ENCODE measurements around the gene RALGAPA2. TPM values are rescaled to one million over a fixed set of nuclear protein-coding genes. Genes with fewer than 3 reads are reported as not detected.

RALGAPA2 gene
- polyA plus RNA-seq, 1 donor from 2014 or later: 21.8 TPM

- Histone ChIP-seq H3K9ac (ENCODE audit: low read length) (peak overlapping the region; percentile 57), H3K79me2 (replicated peaks; ENCODE audit: insufficient read depth, low read length) (no peaks in the 10 kb centered on the region), H2AFZ (ENCODE audit: low read depth, low read length) (no peak overlapping the region), H4K20me1 (ENCODE audit: insufficient read depth) (no peaks in the 10 kb centered on the region), H3K36me3 (ENCODE audit: insufficient read depth, low read length) (no peaks in the 10 kb centered on the region), H3F3A (ENCODE audit: insufficient read depth, low read length, poor library complexity, severe bottlenecking) (no peaks in the 10 kb centered on the region), H3K4me3 (ENCODE audit: low read length) (peak overlapping the region; percentile 50), H3K27me3 (ENCODE audit: insufficient read depth, low read depth, low read length) (no peaks in the 10 kb centered on the region), H3K9me2 (ENCODE audit: insufficient read depth, low read length) (no peaks in the 10 kb centered on the region), H3K4me2 (ENCODE audit: low read length) (no peak overlapping the region), H3K9me3 (ENCODE audit: low read length) (no peaks in the 10 kb centered on the region), H3K27ac (ENCODE audit: low read length) (peak overlapping the region; percentile 62)
- TF ChIP-seq, protein P1, sequence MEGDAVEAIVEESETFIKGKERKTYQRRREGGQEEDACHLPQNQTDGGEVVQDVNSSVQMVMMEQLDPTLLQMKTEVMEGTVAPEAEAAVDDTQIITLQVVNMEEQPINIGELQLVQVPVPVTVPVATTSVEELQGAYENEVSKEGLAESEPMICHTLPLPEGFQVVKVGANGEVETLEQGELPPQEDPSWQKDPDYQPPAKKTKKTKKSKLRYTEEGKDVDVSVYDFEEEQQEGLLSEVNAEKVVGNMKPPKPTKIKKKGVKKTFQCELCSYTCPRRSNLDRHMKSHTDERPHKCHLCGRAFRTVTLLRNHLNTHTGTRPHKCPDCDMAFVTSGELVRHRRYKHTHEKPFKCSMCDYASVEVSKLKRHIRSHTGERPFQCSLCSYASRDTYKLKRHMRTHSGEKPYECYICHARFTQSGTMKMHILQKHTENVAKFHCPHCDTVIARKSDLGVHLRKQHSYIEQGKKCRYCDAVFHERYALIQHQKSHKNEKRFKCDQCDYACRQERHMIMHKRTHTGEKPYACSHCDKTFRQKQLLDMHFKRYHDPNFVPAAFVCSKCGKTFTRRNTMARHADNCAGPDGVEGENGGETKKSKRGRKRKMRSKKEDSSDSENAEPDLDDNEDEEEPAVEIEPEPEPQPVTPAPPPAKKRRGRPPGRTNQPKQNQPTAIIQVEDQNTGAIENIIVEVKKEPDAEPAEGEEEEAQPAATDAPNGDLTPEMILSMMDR (IDR thresholded peaks at IDR 0.05; ENCODE audit: poor library complexity, severe bottlenecking): no peak
- TF ChIP-seq MXI1 (conservative IDR thresholded peaks at IDR 0.05; ENCODE audit: poor library complexity, severe bottlenecking) (no peak), EZH2 (IDR thresholded peaks at IDR 0.05; ENCODE audit: borderline replicate concordance, insufficient read depth, low read length, poor library complexity, severe bottlenecking) (no peak), TAF1 (IDR thresholded peaks at IDR 0.05; ENCODE audit: low read depth) (no peak), EP300 (conservative IDR thresholded peaks at IDR 0.05; ENCODE audit: poor library complexity, severe bottlenecking) (no peak), POLR2AphosphoS5 (IDR thresholded peaks at IDR 0.05) (no peak), SMC3 (conservative IDR thresholded peaks at IDR 0.05; ENCODE audit: poor library complexity) (no peak), RAD21 (conservative IDR thresholded peaks at IDR 0.05) (no peak)
- TF ChIP-seq, protein P2, sequence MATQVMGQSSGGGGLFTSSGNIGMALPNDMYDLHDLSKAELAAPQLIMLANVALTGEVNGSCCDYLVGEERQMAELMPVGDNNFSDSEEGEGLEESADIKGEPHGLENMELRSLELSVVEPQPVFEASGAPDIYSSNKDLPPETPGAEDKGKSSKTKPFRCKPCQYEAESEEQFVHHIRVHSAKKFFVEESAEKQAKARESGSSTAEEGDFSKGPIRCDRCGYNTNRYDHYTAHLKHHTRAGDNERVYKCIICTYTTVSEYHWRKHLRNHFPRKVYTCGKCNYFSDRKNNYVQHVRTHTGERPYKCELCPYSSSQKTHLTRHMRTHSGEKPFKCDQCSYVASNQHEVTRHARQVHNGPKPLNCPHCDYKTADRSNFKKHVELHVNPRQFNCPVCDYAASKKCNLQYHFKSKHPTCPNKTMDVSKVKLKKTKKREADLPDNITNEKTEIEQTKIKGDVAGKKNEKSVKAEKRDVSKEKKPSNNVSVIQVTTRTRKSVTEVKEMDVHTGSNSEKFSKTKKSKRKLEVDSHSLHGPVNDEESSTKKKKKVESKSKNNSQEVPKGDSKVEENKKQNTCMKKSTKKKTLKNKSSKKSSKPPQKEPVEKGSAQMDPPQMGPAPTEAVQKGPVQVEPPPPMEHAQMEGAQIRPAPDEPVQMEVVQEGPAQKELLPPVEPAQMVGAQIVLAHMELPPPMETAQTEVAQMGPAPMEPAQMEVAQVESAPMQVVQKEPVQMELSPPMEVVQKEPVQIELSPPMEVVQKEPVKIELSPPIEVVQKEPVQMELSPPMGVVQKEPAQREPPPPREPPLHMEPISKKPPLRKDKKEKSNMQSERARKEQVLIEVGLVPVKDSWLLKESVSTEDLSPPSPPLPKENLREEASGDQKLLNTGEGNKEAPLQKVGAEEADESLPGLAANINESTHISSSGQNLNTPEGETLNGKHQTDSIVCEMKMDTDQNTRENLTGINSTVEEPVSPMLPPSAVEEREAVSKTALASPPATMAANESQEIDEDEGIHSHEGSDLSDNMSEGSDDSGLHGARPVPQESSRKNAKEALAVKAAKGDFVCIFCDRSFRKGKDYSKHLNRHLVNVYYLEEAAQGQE (IDR thresholded peaks at IDR 0.05; ENCODE audit: borderline replicate concordance): no peak
Observed at GRCh38 chr20:20491784-20492264, 220.6 kb downstream of the RALGAPA2 start.

DNA sequence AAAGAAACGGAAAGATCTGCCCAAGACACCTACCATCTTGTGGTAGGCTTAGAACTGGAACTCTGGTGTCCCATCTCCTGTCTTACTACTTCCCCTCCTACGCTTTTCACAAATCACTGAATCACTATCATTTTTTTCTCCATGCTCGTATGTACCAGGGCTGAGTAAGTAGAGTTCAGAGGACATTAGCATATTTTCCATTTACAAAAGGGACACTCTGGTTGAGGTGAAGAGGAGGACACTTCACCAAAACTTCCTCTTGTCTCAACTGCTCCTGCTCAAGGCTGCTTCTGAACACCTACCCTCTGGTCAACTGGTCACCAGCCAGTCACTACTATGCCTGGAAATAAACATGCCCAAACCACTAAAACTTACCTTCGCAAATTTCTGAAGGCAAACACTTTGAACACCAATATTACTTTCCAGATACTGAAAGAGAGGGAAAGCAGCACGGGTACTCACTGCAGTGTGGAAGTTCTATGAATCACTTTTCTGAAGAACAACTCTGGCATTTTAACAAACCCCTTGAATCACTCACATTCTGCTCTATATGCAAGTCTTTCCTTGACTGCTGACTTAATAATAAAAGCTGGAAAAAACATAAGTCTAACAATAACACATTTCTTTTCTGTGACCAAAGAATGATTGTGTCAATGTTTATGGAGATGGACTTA is 221.2 kb downstream of the RALGAPA2 start:
- no peak overlapping the region for H3K4me3 ChIP-seq (ENCODE audit: low read length)
- H3K9ac ChIP-seq (ENCODE audit: low read length): no peak overlapping the region
- no peaks in the 10 kb centered on the region for H3K79me2 ChIP-seq (replicated peaks; ENCODE audit: insufficient read depth, low read length)
- TF ChIP-seq MXI1 (conservative IDR thresholded peaks at IDR 0.05; ENCODE audit: poor library complexity, severe bottlenecking) (no peak), RAD21 (conservative IDR thresholded peaks at IDR 0.05) (no peak), EZH2 (IDR thresholded peaks at IDR 0.05; ENCODE audit: borderline replicate concordance, insufficient read depth, low read length, poor library complexity, severe bottlenecking) (no peak), EP300 (conservative IDR thresholded peaks at IDR 0.05; ENCODE audit: poor library complexity, severe bottlenecking) (no peak), POLR2AphosphoS5 (IDR thresholded peaks at IDR 0.05) (no peak), SMC3 (conservative IDR thresholded peaks at IDR 0.05; ENCODE audit: poor library complexity) (no peak), TAF1 (IDR thresholded peaks at IDR 0.05; ENCODE audit: low read depth) (no peak)
- TF ChIP-seq, protein P1 (IDR thresholded peaks at IDR 0.05; ENCODE audit: poor library complexity, severe bottlenecking): no peak
- TF ChIP-seq, protein P2 (IDR thresholded peaks at IDR 0.05; ENCODE audit: borderline replicate concordance): no peak
- no peaks in the 10 kb centered on the region for H3K9me3 ChIP-seq (ENCODE audit: low read length)
- H4K20me1 ChIP-seq (ENCODE audit: insufficient read depth): no peaks in the 10 kb centered on the region
- no peaks in the 10 kb centered on the region for H3K36me3 ChIP-seq (ENCODE audit: insufficient read depth, low read length)
- no peaks in the 10 kb centered on the region for H3F3A ChIP-seq (ENCODE audit: insufficient read depth, low read length, poor library complexity, severe bottlenecking)
- no peak overlapping the region for H3K4me2 ChIP-seq (ENCODE audit: low read length)
- H3K27ac ChIP-seq (ENCODE audit: low read length): no peak overlapping the region
- H3K9me2 ChIP-seq (ENCODE audit: insufficient read depth, low read length): no peaks in the 10 kb centered on the region
- no peak overlapping the region for H2AFZ ChIP-seq (ENCODE audit: low read depth, low read length)
- no peaks in the 10 kb centered on the region for H3K27me3 ChIP-seq (ENCODE audit: insufficient read depth, low read depth, low read length)

Data from neural cell (in vitro differentiated cells).